HEK293T (cell line): ENCODE data around the gene FN3KRP.

Experiments
- FOXK2 ChIP-seq: fragments of 450-650 bp; IDR thresholded peaks from 2 replicates; pipeline ENCODE4 v1.6.1; 2016; ENCODE audit warnings: mild to moderate bottlenecking
- SP1 ChIP-seq: fragments of 450-650 bp; IDR thresholded peaks from 2 replicates; pipeline ENCODE4 v1.6.1; 2017

GRCh38 chr17:82723169-82723807 is 6.8 kb downstream of the FN3KRP start:
- TF ChIP-seq FOXK2 = no peak
- TF ChIP-seq SP1 = no peak
